Suprapubic skin (tissue), 4 donors: ENCODE results near the gene CDH4.

Experiments used
- CTCF ChIP-seq, 2 donors: fragments of 200-600 bp in 1 of 2; fragments of 450-650 bp in 1 of 2; sonication (generic) in 1 of 2; IDR thresholded peaks; one replicate each; pipeline ENCODE4 v1.5.1; 2016 to 2019; ENCODE audit warnings: antibody characterized with exemption in 2 of 2, mild to moderate bottlenecking in 1 of 2, moderate library complexity in 1 of 2
- EP300 ChIP-seq: sonication (generic); formaldehyde crosslinking; IDR thresholded peaks from one replicate; pipeline ENCODE4 v1.6.1; 2017; ENCODE audit warnings: antibody characterized with exemption
- POLR2AphosphoS5 ChIP-seq, 3 donors: sonication (generic); formaldehyde crosslinking; IDR thresholded peaks; one replicate each; pipeline ENCODE4 v1.6.1; 2017; ENCODE audit warnings: antibody characterized with exemption in 3 of 3

GRCh38 chr20:61656198-61656597 is 404.1 kb downstream of the CDH4 start:
- TF ChIP-seq CTCF (IDR thresholded peaks at IDR 0.05), result no peak
- TF ChIP-seq EP300, result no peak
- no peak for TF ChIP-seq POLR2AphosphoS5 (IDR thresholded peaks at IDR 0.05)
